GM13977 (cell line): ENCODE measurements around the gene GALE.
"Not testable (repeated sequence)": the region's sequence is repeated elsewhere in the genome, so short reads cannot be mapped to it uniquely, and the experiment has no call there.

Experiments
- DNase-seq: peaks from one replicate; pipeline ENCODE4 v3.0.0; 2012; ENCODE audit warnings: low spot score
- CTCF ChIP-seq: IDR thresholded peaks from 2 replicates; pipeline ENCODE4 v1.5.1; 2012; ENCODE audit warnings: mild to moderate bottlenecking, control low read depth; ENCODE audit not compliant: insufficient read depth; ENCODE audit errors: extremely low read depth, missing control alignments
- in situ Hi-C: fragments of 300-500 bp; cut with MboI; formaldehyde crosslinking; loops from one replicate; pipeline ENCODE4 v1.12.0; 2022; ENCODE audit warnings: low sequenced_read_pairs, low pct_unique_long_range_greater_than_20kb, mixed read lengths, inconsistent platforms; ENCODE audit not compliant: unreplicated experiment

GALE gene

GRCh38 chr1:23797478-23798448, 2.8 kb downstream of the GALE start:
- DNase-seq = no peak
- in situ Hi-C loops = no loop called here
- no peak for TF ChIP-seq CTCF

GRCh38 chr1:23796466-23797271, 3.9 kb downstream of the GALE start:
- no peak for TF ChIP-seq CTCF
- DNase-seq = no peak

GRCh38 chr1:23795676-23796465, 4.7 kb downstream of the GALE start:
- DNase-seq = no peak
- TF ChIP-seq CTCF = no peak
- in situ Hi-C loops = no loop called here

More at GRCh38 chr1:23796466-23797271, 3.9 kb downstream of the GALE start:
- in situ Hi-C loops = no loop called here

- DNase-seq, in situ Hi-C loops: not testable (repeated sequence)
Observed at GRCh38 chr1:23794732-23795182, 5.8 kb downstream of the GALE start.

GRCh38 chr1:23793861-23794731, 6.5 kb downstream of the GALE start:
- in situ Hi-C loops = no loop called here
- no peak for DNase-seq
- no peak for TF ChIP-seq CTCF

- no peak for TF ChIP-seq CTCF
- in situ Hi-C loops = no loop called here
- DNase-seq = peak; percentile 36
Observed at GRCh38 chr1:23793018-23793781, 7.4 kb downstream of the GALE start.
